Mucosa of descending colon (tissue), 3 donors: ENCODE measurements around the gene CTDSP1. TPM values are rescaled to one million over a fixed set of nuclear protein-coding genes. Genes with fewer than 3 reads are reported as not detected.

Experiments used
- ATAC-seq: fragments of 200-7000 bp; cut with Tn5 transposase; one replicate; pipeline ENCODE4 v1.9.1; 2020; ENCODE audit warnings: mild to moderate bottlenecking, moderate library complexity
- DNase-seq, 3 donors: peaks; one replicate each; pipeline ENCODE4 v3.0.0-alpha.2; 2020
- H3K36me3 ChIP-seq: fragments of 200-600 bp; one replicate; pipeline ENCODE4 v1.8.0; 2021; ENCODE audit warnings: low read depth, mild to moderate bottlenecking
- H3K4me1 ChIP-seq: fragments of 200-600 bp; one replicate; pipeline ENCODE4 v1.8.0; 2021; ENCODE audit warnings: low read depth, mild to moderate bottlenecking
- H3K4me3 ChIP-seq: fragments of 200-600 bp; one replicate; pipeline ENCODE4 v1.8.0; 2021; ENCODE audit warnings: mild to moderate bottlenecking
- H3K9me3 ChIP-seq: fragments of 200-600 bp; one replicate; pipeline ENCODE4 v1.8.0; 2021; ENCODE audit warnings: mild to moderate bottlenecking
- intact Hi-C, 2 donors: fragments of 100-400 bp; cut with DNase I in 1 of 2; cut with micrococcal nuclease in 1 of 2; formaldehyde crosslinking; loops; one replicate each; pipeline versions ENCODE4 v1.11.0 to v1.11.1; 2022; cut with DNase I, micrococcal nuclease
- total RNA-seq, 3 donors: library from RNA; stranded (reverse); fragmentation: NEBNext Ultra II Directional in 2 of 3; extraction: Animal tissue kit (Norgen Biotek cat#: 25700) in 2 of 3; gene quantifications; one replicate each; pipeline versions ENCODE4 v1.2.1 to v1.2.4, GENCODE V29; 2021 to 2023
- TF ChIP-seq, protein P1 (sequence below): fragments of 200-600 bp; IDR thresholded peaks from one replicate; pipeline ENCODE4 v1.8.0; 2022; ENCODE audit warnings: antibody characterized with exemption, mild to moderate bottlenecking
- donor health status: DM: no; HTN: no; CAD: no; lungs with moderate emphysema.
- donor health status: DM: no; HTN: no; CAD: no.
- donor health status: DM: no; HTN: yes; CAD: no.

Gene CTDSP1
- total RNA-seq, 3 donors from 2014 or later, result 142 to 221 (median 165) TPM

DNA sequence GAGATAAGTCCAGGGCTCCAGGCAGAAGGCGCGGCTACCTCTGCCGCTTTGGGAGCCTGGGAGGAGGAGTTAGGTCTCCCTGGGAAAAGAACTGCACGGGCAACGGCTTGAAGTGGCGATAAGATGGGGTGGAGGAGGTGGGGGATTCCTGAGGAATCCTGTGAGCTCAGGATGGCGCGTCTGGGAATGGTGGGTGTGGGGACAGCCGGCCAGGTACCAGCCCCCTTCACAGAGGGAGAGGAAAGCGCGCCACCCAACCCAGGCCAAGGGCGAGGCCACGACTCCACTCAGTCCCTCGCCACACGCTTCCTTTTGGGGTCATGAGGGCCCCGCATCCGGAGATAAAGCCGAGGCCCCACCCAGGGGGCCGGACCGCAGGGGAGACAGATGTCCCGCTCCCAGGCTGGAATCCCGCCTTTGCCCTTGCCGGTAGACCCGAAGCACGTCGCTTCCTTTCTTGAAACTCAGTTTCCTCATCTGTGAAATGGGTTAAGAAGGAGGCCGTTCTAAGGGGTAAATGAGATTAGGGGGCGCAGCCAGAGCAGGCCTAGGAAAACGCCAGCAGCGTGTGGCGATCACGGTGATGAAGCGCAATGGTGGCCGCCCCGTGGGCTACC is 1.7 kb upstream of the CTDSP1 start:
- peak; percentile 19 for ATAC-seq
- peaks cover 35% of the 10 kb centered on the region for H3K4me1 ChIP-seq
- TF ChIP-seq, protein P1, sequence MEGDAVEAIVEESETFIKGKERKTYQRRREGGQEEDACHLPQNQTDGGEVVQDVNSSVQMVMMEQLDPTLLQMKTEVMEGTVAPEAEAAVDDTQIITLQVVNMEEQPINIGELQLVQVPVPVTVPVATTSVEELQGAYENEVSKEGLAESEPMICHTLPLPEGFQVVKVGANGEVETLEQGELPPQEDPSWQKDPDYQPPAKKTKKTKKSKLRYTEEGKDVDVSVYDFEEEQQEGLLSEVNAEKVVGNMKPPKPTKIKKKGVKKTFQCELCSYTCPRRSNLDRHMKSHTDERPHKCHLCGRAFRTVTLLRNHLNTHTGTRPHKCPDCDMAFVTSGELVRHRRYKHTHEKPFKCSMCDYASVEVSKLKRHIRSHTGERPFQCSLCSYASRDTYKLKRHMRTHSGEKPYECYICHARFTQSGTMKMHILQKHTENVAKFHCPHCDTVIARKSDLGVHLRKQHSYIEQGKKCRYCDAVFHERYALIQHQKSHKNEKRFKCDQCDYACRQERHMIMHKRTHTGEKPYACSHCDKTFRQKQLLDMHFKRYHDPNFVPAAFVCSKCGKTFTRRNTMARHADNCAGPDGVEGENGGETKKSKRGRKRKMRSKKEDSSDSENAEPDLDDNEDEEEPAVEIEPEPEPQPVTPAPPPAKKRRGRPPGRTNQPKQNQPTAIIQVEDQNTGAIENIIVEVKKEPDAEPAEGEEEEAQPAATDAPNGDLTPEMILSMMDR, result no peak
- peak overlapping the region; percentile 99 for H3K4me3 ChIP-seq
- H3K36me3 ChIP-seq, result no peaks in the 10 kb centered on the region
- peak; percentile 81 to 89 (median 86) for DNase-seq
- H3K9me3 ChIP-seq, result no peaks in the 10 kb centered on the region
- intact Hi-C loops, result no loop called here

DNA sequence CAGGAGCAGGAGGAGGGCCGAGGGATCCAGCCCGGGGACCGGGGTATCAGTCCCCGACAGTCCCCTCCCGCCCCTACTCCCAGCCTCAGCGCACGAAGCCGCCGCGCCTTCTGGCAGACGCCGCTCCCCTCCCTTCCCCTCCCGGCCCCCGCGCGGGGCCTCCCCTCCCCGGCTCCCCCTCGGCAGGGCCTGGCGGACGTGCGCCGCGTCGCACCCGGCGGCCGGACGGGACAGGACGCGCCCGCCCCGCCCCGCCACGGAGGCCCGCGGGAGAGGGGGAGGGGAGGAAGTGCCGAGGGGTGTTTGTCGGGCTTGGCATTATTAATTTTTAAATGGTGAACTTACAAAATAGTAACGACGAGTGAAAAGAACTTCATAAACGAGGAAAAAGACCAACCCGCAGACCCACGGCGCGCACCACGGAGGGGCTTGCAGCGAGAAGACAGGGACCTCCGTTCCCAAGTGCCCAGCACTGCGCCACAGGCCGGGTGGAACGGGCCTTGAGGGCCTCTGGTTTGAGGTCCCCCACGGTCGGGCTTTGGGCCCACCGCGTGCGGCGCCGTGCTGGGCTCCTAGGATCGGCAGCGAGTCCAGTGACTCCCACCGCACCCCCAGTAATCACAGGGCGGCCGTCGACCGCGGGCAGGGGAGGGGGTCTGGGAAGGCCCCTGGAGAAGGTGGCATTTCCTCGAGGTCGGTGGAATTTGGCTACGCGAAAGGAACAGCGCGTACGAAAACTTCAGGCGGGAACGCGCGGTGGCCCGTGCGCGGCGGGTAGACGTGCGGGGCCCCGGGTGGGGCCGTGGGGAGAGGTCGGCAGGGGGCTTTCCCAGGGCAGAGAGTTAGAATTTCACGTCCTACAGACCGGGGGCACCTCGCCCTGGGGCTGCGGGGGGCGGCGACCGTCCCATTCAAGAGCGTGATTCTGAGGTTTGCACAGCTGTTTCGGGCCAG is 954 bp upstream of the CTDSP1 start:
- no peaks in the 10 kb centered on the region for H3K9me3 ChIP-seq
- peaks cover 33% of the 10 kb centered on the region for H3K4me1 ChIP-seq
- TF ChIP-seq, protein P1, result no peak
- ATAC-seq, result peak; percentile 49
- H3K4me3 ChIP-seq, result peak overlapping the region; percentile 99
- no peaks in the 10 kb centered on the region for H3K36me3 ChIP-seq
- intact Hi-C loops, result no loop called here
- peak; percentile 83 to 92 (median 90) for DNase-seq

DNA sequence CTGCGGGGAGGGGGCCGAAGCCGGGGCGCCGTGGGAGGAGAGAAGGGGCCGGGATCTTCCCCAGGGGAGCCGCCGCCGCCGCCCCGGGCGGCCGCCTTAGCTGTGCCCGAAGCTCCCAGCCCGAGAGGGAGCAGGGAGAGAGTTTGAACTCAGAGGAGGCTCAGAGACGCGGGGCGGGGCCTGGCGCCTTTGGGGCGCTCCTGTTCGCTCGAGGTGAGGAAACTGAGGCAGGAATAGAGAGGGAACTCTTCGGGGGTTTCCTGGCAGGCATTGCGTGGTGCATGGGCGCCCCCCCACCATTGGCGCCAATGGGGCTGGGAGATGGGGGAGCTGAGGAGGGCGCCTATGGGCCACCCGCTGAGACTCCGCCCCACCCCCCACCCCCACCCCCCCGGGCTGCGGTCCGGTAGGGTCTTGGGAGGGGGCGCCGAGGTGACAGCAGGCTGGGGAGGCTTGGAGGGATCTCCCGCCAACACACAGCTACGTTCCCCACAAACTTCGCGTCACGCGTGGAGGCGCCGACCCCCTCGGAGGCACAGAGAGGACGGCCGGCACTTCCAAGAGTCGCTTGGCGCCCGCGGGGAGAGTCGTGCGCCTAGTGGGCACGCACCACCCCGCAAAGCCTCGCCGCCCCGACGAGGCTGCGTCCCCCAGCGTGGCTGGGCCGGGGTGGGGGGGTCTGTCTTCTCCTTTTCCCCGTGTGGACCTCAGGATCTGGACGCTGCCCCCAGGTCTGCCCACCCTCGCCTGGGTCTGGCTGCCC is 680 bp downstream of the CTDSP1 start:
- ATAC-seq, result no peak
- Histone ChIP-seq H3K36me3 (no peaks in the 10 kb centered on the region), H3K4me1 (peaks cover 31% of the 10 kb centered on the region), H3K4me3 (peak overlapping the region; percentile 99), H3K9me3 (no peaks in the 10 kb centered on the region)
- TF ChIP-seq, protein P1, result no peak
- DNase-seq, result peak; percentile 66 to 82 (median 78)
- intact Hi-C loops, result loop anchor here in 1 of 2 donors (5.0 kb wide), 1 partner anchor 108 kb away; the partner anchor contains the start of gene TMBIM1

DNA sequence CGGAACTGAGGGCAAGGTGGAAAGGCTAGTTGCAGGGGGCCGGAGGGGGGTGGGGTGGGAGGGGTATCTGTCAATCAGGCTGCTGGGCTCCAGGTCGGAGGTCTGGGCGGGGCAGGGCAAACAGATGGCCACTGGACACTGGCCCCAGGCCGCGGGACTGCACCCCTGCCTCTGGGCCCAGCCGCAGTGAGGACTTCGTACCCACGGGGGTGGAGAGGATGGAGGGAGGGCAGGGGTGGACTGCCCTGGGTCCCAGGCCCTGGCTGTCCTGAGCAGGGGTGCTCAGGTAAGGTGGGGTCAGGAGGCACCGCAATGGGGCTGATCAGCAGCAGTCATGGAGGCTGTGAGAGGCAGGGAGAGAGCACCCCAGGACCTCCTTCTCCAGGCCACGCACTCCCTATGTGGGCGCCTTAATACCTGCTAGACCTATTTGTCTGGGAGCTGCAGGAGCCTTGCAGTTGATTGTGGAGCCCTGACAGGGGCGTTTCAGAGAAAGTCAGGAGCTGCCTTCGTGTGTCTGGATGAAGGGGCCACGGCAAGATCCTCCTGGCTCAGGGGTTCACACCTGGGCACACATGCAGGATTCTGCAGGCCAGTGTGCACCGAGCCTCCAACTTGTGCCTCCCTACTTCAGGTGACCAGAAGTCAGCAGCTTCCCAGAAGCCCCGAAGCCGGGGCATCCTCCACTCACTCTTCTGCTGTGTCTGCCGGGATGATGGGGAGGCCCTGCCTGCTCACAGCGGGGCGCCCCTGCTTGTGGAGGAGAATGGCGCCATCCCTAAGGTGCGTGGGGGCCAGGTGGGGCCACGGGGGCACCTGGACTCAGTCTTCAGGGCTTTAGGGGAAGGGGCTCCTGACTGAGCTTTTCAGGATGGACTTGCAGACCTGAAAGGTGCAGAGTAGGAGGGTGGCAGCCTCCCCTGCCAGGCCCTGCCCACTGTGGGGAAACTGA is 1.5 kb downstream of the CTDSP1 start:
- TF ChIP-seq, protein P1, result no peak
- Histone ChIP-seq H3K9me3 (no peaks in the 10 kb centered on the region), H3K4me1 (peaks cover 29% of the 10 kb centered on the region), H3K4me3 (peak overlapping the region; percentile 99), H3K36me3 (no peaks in the 10 kb centered on the region)
- intact Hi-C loops, result loop anchor here in 1 of 2 donors (5.0 kb wide), 1 partner anchor 109 kb away; the partner anchor contains the start of gene TMBIM1
- DNase-seq (peak; percentile 66 to 85 (median 81)), ATAC-seq (no peak)
